ENCODE results near the gene KDM6B. TPM values are rescaled to one million over a fixed set of nuclear protein-coding genes. Genes with fewer than 3 reads are reported as not detected.

Gene KDM6B
- total RNA-seq, 1 experiment from 2014 or later: 28.9 TPM

DNA sequence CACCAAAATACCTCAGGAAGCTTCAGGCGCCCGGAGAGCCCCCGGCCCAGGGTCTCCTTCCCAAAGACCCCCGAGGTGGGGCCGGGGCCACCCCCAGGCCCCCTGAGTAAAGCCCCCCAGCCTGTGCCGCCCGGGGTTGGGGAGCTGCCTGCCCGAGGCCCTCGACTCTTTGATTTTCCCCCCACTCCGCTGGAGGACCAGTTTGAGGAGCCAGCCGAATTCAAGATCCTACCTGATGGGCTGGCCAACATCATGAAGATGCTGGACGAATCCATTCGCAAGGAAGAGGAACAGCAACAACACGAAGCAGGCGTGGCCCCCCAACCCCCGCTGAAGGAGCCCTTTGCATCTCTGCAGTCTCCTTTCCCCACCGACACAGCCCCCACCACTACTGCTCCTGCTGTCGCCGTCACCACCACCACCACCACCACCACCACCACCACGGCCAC lies 14.1 kb downstream of the KDM6B start:
- Histone ChIP-seq H4K91ac (ENCODE audit: insufficient read length, low read depth, low read length) (no peak overlapping the region), H2AK5ac (ENCODE audit: insufficient read length, low read length) (no peak overlapping the region), H2BK15ac (ENCODE audit: low read depth, low read length) (no peak overlapping the region), H3K14ac (ENCODE audit: insufficient read depth, low read length) (no peak overlapping the region), H2BK12ac (ENCODE audit: insufficient read length, low read depth, low read length) (no peak overlapping the region), H3K27me3 (ENCODE audit: insufficient read depth, low read length) (peaks cover 13% of the 10 kb centered on the region; the same call in 1 of the 2 replicates), H4K5ac (ENCODE audit: insufficient read length, low read depth, low read length) (no peak overlapping the region), H4K8ac (replicated peaks; ENCODE audit: insufficient read length, low read depth, low read length) (no peak overlapping the region), H3K79me2 (ENCODE audit: insufficient read depth, low read length) (no peaks in the 10 kb centered on the region), H3K18ac (ENCODE audit: insufficient read length, low read depth, low read length) (no peak overlapping the region), H3K4ac (ENCODE audit: low read depth, low read length) (no peak overlapping the region), H2BK5ac (ENCODE audit: insufficient read length, low read length) (no peak overlapping the region), H3K23ac (ENCODE audit: insufficient read length, low read depth, low read length) (no peak overlapping the region), H4K20me1 (ENCODE audit: control insufficient read depth, insufficient read depth, insufficient read length) (no peaks in the 10 kb centered on the region), H3K79me1 (ENCODE audit: insufficient read depth, low read depth, low read length, poor library complexity, severe bottlenecking) (no peaks in the 10 kb centered on the region), H3K4me1 (ENCODE audit: insufficient read depth, low read length) (no peaks in the 10 kb centered on the region; the same call in 1 of the 2 replicates), H3K9me3 (ENCODE audit: control insufficient read depth, low read depth, low read length) (no peaks in the 10 kb centered on the region), H2BK120ac (ENCODE audit: low read depth, low read length, poor library complexity, severe bottlenecking) (no peak overlapping the region), H3K27ac (ENCODE audit: insufficient read length, low read depth, low read length) (no peak overlapping the region), H3K9ac (ENCODE audit: extremely low read depth, insufficient read length, low read length) (no peak overlapping the region), H3K23me2 (ENCODE audit: insufficient read length, low read depth, low read length, poor library complexity, severe bottlenecking) (peaks cover 22% of the 10 kb centered on the region), H2AFZ (ENCODE audit: low read length) (no peak overlapping the region), H3K4me2 (ENCODE audit: insufficient read depth, insufficient read length, low read length) (no peak overlapping the region), H3K56ac (ENCODE audit: insufficient read length, low read depth, low read length) (no peak overlapping the region), H3T11ph (ENCODE audit: low read length) (no peak overlapping the region), H2BK20ac (ENCODE audit: low read depth, low read length, poor library complexity, severe bottlenecking) (no peak overlapping the region)
- WGBS (ENCODE audit: extremely low coverage, insufficient read length, low lambda C conversion rate): no CpG with 5 or more reads among the region's 20 CpGs
- Mint-ChIP-seq H3K36me3 (ENCODE audit: insufficient read depth in 1 of 3, low read depth in 3 of 3) (peaks cover 2 to 44% (median 40%) of the 10 kb centered on the region in 3 experiments; a peak in 6 of 7 replicates), H3K4me1 (peaks cover 8 to 29% of the 10 kb centered on the region in 2 experiments), H3K9me3 (no peaks in the 10 kb centered on the region), H3K27me3 (ENCODE audit: low read depth) (peaks cover 8% of the 10 kb centered on the region), H3K27ac (no peak overlapping the region), H3K4me3 (no peak overlapping the region)
- no peak for DNase-seq
- TF ChIP-seq CTCF (conservative IDR thresholded peaks at IDR 0.05): no peak

All from H9 (cell line).